Activated CD4-positive, CD25-positive, alpha-beta regulatory T cell treated with anti-CD3 and anti-CD28 coated beads, Interleukin-2, amount 50 U/mL, for 72 hours (primary cell): Measurements from ENCODE around the gene PAK6.
A peak's percentile ranks its signal among the peaks of the same experiment; 100 is the strongest.

Source experiments
- DNase-seq: peaks from one replicate; pipeline ENCODE4 v3.0.0; 2021

The PAK6 gene

GRCh38 chr15:40295297-40295696, 56.4 kb downstream of the PAK6 start:
- no peak for DNase-seq

- no peak for DNase-seq
Observed at GRCh38 chr15:40295877-40296560, 57.2 kb downstream of the PAK6 start.

GRCh38 chr15:40296561-40297230, 57.8 kb downstream of the PAK6 start:
- no peak for DNase-seq

GRCh38 chr15:40297356-40297755, 58.5 kb downstream of the PAK6 start:
- no peak for DNase-seq

- no peak for DNase-seq
Observed at GRCh38 chr15:40298216-40298935, 59.5 kb downstream of the PAK6 start.

- no peak for DNase-seq
Observed at GRCh38 chr15:40300367-40300766, 61.5 kb downstream of the PAK6 start.

GRCh38 chr15:40300771-40301170, 61.9 kb downstream of the PAK6 start:
- no peak for DNase-seq

GRCh38 chr15:40301467-40302179, 62.8 kb downstream of the PAK6 start:
- DNase-seq, result no peak

- no peak for DNase-seq
Observed at GRCh38 chr15:40302288-40302886, 63.5 kb downstream of the PAK6 start.

- no peak for DNase-seq
Observed at GRCh38 chr15:40302981-40303380, 64.1 kb downstream of the PAK6 start.

GRCh38 chr15:40303576-40303975, 64.7 kb downstream of the PAK6 start:
- no peak for DNase-seq

GRCh38 chr15:40305281-40305680, 66.4 kb downstream of the PAK6 start:
- no peak for DNase-seq

GRCh38 chr15:40306371-40306770, 67.5 kb downstream of the PAK6 start:
- no peak for DNase-seq

GRCh38 chr15:40306908-40307307, 68.0 kb downstream of the PAK6 start:
- no peak for DNase-seq

GRCh38 chr15:40307421-40308211, 68.8 kb downstream of the PAK6 start, which contains the start of gene PLCB2:
Gene PLCB2 (minus strand): TSS chr15:40307935. CDS start chr15:40307672, 263 bp downstream.
- peak; percentile 67 for DNase-seq

- no peak for DNase-seq
Observed at GRCh38 chr15:40309344-40309862, 70.5 kb downstream of the PAK6 start.

- DNase-seq, result peak; percentile 56
Observed at GRCh38 chr15:40310001-40310959, 71.4 kb downstream of the PAK6 start.

GRCh38 chr15:40310993-40311392, 72.1 kb downstream of the PAK6 start:
- no peak for DNase-seq

GRCh38 chr15:40312370-40313158, 73.7 kb downstream of the PAK6 start:
- no peak for DNase-seq
